Parathyroid adenoma (tissue), 2 donors: ENCODE measurements around the gene PRKCQ.
"Not testable (repeated sequence)": the region's sequence is repeated elsewhere in the genome, so short reads cannot be mapped to it uniquely, and the experiment has no call there.

Experiments
- H2AFZ ChIP-seq: fragments of 300-600 bp; sonication (generic); one replicate; pipeline ENCODE4 v1.7.0; 2017; ENCODE audit warnings: antibody characterized with exemption, mild to moderate bottlenecking
- H3K27ac ChIP-seq: fragments of 300-600 bp; sonication (generic); one replicate; pipeline ENCODE4 v1.7.0; 2017
- H3K27me3 ChIP-seq: fragments of 300-600 bp; sonication (generic); one replicate; pipeline ENCODE4 v1.7.0; 2017; ENCODE audit warnings: low read length; ENCODE audit not compliant: control insufficient read depth, insufficient read depth
- H3K36me3 ChIP-seq: fragments of 300-600 bp; sonication (generic); one replicate; pipeline ENCODE4 v1.7.0; 2017; ENCODE audit warnings: low read length; ENCODE audit not compliant: control insufficient read depth, insufficient read depth
- H3K4me1 ChIP-seq: fragments of 300-600 bp; sonication (generic); one replicate; pipeline ENCODE4 v1.7.0; 2017; ENCODE audit warnings: control low read depth
- H3K4me2 ChIP-seq: fragments of 300-600 bp; sonication (generic); one replicate; pipeline ENCODE4 v1.7.0; 2017; ENCODE audit warnings: low read length
- H3K4me3 ChIP-seq: fragments of 300-600 bp; sonication (generic); one replicate; pipeline ENCODE4 v1.7.0; 2017; ENCODE audit warnings: low read depth, low read length
- H3K79me2 ChIP-seq: fragments of 300-600 bp; sonication (generic); one replicate; pipeline ENCODE4 v1.7.0; 2017; ENCODE audit warnings: control low read depth
- H3K9ac ChIP-seq: fragments of 300-600 bp; sonication (generic); one replicate; pipeline ENCODE4 v1.7.0; 2017; ENCODE audit warnings: mild to moderate bottlenecking
- H3K9me3 ChIP-seq: fragments of 300-600 bp; sonication (generic); one replicate; pipeline ENCODE4 v1.7.0; 2017; ENCODE audit warnings: low read length; ENCODE audit not compliant: control insufficient read depth
- CTCF ChIP-seq: fragments of 300-600 bp; sonication (generic); IDR thresholded peaks from one replicate; pipeline ENCODE4 v1.7.0; 2017; ENCODE audit warnings: antibody characterized with exemption, mild to moderate bottlenecking
- donor health status: primary hyperparathyroidism.

Gene PRKCQ

GRCh38 chr10:6588082-6588481 is 8.0 kb upstream of the PRKCQ start:
- Histone ChIP-seq H2AFZ (no peak overlapping the region), H3K4me1 (no peaks in the 10 kb centered on the region)

GRCh38 chr10:6586501-6586900 is 6.4 kb upstream of the PRKCQ start:
- H3K4me1 ChIP-seq, result no peaks in the 10 kb centered on the region
- H3K4me2 ChIP-seq, result no peak overlapping the region
- H3K36me3 ChIP-seq, result no peaks in the 10 kb centered on the region
- no peaks in the 10 kb centered on the region for H3K9me3 ChIP-seq
- no peak overlapping the region for H2AFZ ChIP-seq
- no peak overlapping the region for H3K9ac ChIP-seq
- H3K79me2 ChIP-seq, result no peaks in the 10 kb centered on the region
- no peak for TF ChIP-seq CTCF
- H3K27ac ChIP-seq, result no peak overlapping the region
- H3K4me3 ChIP-seq, result no peak overlapping the region
- H3K27me3 ChIP-seq, result no peaks in the 10 kb centered on the region

More at GRCh38 chr10:6588082-6588481, 8.0 kb upstream of the PRKCQ start:
- Histone ChIP-seq H3K4me3 (no peak overlapping the region), H3K27ac (no peak overlapping the region), H3K36me3 (no peaks in the 10 kb centered on the region), H3K4me2 (no peak overlapping the region), H3K9me3 (no peaks in the 10 kb centered on the region), H3K9ac (no peak overlapping the region), H3K79me2 (no peaks in the 10 kb centered on the region), H3K27me3 (no peaks in the 10 kb centered on the region)
- no peak for TF ChIP-seq CTCF

- no peaks in the 10 kb centered on the region for H3K27me3 ChIP-seq
- H3K36me3 ChIP-seq, result no peaks in the 10 kb centered on the region
- H3K79me2 ChIP-seq, result no peaks in the 10 kb centered on the region
- no peaks in the 10 kb centered on the region for H3K4me1 ChIP-seq
- no peak overlapping the region for H2AFZ ChIP-seq
- no peak overlapping the region for H3K9ac ChIP-seq
- no peak overlapping the region for H3K4me3 ChIP-seq
- H3K9me3 ChIP-seq, result no peaks in the 10 kb centered on the region
- TF ChIP-seq CTCF, result no peak
- no peak overlapping the region for H3K4me2 ChIP-seq
- no peak overlapping the region for H3K27ac ChIP-seq
These were observed 3.4 kb upstream of the PRKCQ start for GRCh38 chr10:6583447-6583846.

GRCh38 chr10:6582913-6583312 is 2.8 kb upstream of the PRKCQ start:
- not testable (repeated sequence) for H3K9ac ChIP-seq, H3K4me2 ChIP-seq, H3K9me3 ChIP-seq, H3K27ac ChIP-seq, H3K4me1 ChIP-seq, H3K4me3 ChIP-seq, H3K36me3 ChIP-seq, H2AFZ ChIP-seq, H3K27me3 ChIP-seq, H3K79me2 ChIP-seq

GRCh38 chr10:6582298-6582697 is 2.2 kb upstream of the PRKCQ start:
- Histone ChIP-seq H3K27me3 (no peaks in the 10 kb centered on the region), H2AFZ (no peak overlapping the region), H3K27ac (no peak overlapping the region), H3K79me2 (no peaks in the 10 kb centered on the region), H3K36me3 (no peaks in the 10 kb centered on the region), H3K4me1 (no peaks in the 10 kb centered on the region), H3K4me3 (no peak overlapping the region), H3K4me2 (no peak overlapping the region), H3K9me3 (no peaks in the 10 kb centered on the region), H3K9ac (no peak overlapping the region)
- TF ChIP-seq CTCF, result no peak
